Suprapubic skin (tissue), 4 donors: Measurements from ENCODE around the gene PNCK.

ENCODE experiments used
- EP300 ChIP-seq: sonication (generic); formaldehyde crosslinking; IDR thresholded peaks from one replicate; pipeline ENCODE4 v1.6.1; 2017; ENCODE audit warnings: antibody characterized with exemption
- POLR2A ChIP-seq, 2 donors: fragments of 450-650 bp; IDR thresholded peaks; one replicate each; pipeline ENCODE4 v1.6.1; 2017; ENCODE audit warnings: antibody characterized with exemption in 2 of 2, mild to moderate bottlenecking in 2 of 2, moderate library complexity in 2 of 2
- POLR2AphosphoS5 ChIP-seq, 3 donors: sonication (generic); formaldehyde crosslinking; IDR thresholded peaks; one replicate each; pipeline ENCODE4 v1.6.1; 2017; ENCODE audit warnings: antibody characterized with exemption in 3 of 3
- TF ChIP-seq, protein P1 (sequence below), 2 donors: fragments of 200-600 bp in 1 of 2; fragments of 450-650 bp in 1 of 2; sonication (generic) in 1 of 2; IDR thresholded peaks; one replicate each; pipeline ENCODE4 v1.5.1; 2016 to 2019; ENCODE audit warnings: antibody characterized with exemption in 2 of 2, mild to moderate bottlenecking in 1 of 2, moderate library complexity in 1 of 2

- TF ChIP-seq POLR2A (IDR thresholded peaks at IDR 0.05) (no peak), POLR2AphosphoS5 (IDR thresholded peaks at IDR 0.05) (no peak), EP300 (no peak)
- TF ChIP-seq, protein P1, sequence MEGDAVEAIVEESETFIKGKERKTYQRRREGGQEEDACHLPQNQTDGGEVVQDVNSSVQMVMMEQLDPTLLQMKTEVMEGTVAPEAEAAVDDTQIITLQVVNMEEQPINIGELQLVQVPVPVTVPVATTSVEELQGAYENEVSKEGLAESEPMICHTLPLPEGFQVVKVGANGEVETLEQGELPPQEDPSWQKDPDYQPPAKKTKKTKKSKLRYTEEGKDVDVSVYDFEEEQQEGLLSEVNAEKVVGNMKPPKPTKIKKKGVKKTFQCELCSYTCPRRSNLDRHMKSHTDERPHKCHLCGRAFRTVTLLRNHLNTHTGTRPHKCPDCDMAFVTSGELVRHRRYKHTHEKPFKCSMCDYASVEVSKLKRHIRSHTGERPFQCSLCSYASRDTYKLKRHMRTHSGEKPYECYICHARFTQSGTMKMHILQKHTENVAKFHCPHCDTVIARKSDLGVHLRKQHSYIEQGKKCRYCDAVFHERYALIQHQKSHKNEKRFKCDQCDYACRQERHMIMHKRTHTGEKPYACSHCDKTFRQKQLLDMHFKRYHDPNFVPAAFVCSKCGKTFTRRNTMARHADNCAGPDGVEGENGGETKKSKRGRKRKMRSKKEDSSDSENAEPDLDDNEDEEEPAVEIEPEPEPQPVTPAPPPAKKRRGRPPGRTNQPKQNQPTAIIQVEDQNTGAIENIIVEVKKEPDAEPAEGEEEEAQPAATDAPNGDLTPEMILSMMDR (IDR thresholded peaks at IDR 0.05): no peak
These were observed 11.0 kb upstream of the PNCK start for GRCh38 chrX:153684467-153685155.
